PC-3 (cell line): ENCODE measurements around the gene MAEA.

Experiments
- CTCF ChIP-seq: fragments of 300-600 bp; sonication (generic); conservative IDR thresholded peaks from 2 replicates; pipeline ENCODE4 v1.5.1; 2017; ENCODE audit warnings: antibody characterized with exemption, low read depth, mild to moderate bottlenecking, low read length
- EZH2 ChIP-seq: fragments of 300-600 bp; sonication (generic); IDR thresholded peaks from one replicate; pipeline ENCODE4 v1.6.1; 2017; ENCODE audit warnings: antibody characterized with exemption, mild to moderate bottlenecking, low read length; ENCODE audit not compliant: unreplicated experiment

GRCh38 chr4:1252928-1253492 lies 36.7 kb upstream of the MAEA start:
- TF ChIP-seq CTCF, result no peak
- no peak for TF ChIP-seq EZH2
